ENCODE measurements around the gene DDX28.

DNA sequence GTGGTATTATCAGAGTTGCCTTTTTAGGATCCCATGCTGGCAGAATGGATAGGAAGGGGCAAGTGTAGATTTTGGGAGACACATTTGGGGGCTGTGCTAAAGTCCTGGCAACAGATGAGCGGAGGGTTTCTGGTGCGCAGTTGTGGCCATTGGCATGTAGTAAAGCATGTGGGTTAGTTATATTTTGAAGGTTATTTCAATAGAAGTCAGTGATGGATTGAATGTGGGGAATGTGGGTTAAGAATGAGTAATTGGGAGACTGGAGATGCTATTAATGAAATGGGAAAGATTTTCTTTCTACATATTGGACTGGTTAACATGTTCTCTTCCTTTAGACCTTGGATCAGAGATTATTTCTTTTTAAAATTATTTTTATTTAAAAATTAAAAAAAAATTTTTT lies 10.1 kb upstream of the DDX28 start:
- no peak for TF ChIP-seq POLR2A (IDR thresholded peaks at IDR 0.05; ENCODE audit: low read depth, low read length)
- TF ChIP-seq CEBPB (IDR thresholded peaks at IDR 0.05; ENCODE audit: low read depth, low read length): no peak
- TF ChIP-seq, protein P1, sequence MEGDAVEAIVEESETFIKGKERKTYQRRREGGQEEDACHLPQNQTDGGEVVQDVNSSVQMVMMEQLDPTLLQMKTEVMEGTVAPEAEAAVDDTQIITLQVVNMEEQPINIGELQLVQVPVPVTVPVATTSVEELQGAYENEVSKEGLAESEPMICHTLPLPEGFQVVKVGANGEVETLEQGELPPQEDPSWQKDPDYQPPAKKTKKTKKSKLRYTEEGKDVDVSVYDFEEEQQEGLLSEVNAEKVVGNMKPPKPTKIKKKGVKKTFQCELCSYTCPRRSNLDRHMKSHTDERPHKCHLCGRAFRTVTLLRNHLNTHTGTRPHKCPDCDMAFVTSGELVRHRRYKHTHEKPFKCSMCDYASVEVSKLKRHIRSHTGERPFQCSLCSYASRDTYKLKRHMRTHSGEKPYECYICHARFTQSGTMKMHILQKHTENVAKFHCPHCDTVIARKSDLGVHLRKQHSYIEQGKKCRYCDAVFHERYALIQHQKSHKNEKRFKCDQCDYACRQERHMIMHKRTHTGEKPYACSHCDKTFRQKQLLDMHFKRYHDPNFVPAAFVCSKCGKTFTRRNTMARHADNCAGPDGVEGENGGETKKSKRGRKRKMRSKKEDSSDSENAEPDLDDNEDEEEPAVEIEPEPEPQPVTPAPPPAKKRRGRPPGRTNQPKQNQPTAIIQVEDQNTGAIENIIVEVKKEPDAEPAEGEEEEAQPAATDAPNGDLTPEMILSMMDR (conservative IDR thresholded peaks at IDR 0.05; ENCODE audit: low read depth, low read length): no peak
- no peak for TF ChIP-seq RAD21 (IDR thresholded peaks at IDR 0.05; ENCODE audit: low read length)
- no peak for TF ChIP-seq SMC3 (IDR thresholded peaks at IDR 0.05; ENCODE audit: low read depth, low read length)
- no peak for TF ChIP-seq MAFK (IDR thresholded peaks at IDR 0.05; ENCODE audit: low read depth, low read length)
- TF ChIP-seq RCOR1 (IDR thresholded peaks at IDR 0.05; ENCODE audit: insufficient replicate concordance, low read length): no peak
